Osteoblast (primary cell): ENCODE data around the gene ARHGEF1. TPM values are rescaled to one million over a fixed set of nuclear protein-coding genes. Genes with fewer than 3 reads are reported as not detected.
A peak's percentile ranks its signal among the peaks of the same experiment; 100 is the strongest.

Experiments used
- DNase-seq: peaks from one replicate; pipeline ENCODE4 v3.0.0; 2011; ENCODE audit warnings: low spot score, mixed read lengths; ENCODE audit not compliant: insufficient read length; ENCODE audit errors: missing footprints
- H2AFZ ChIP-seq: 2 replicates; pipeline ENCODE4 v1.6.0; 2011; ENCODE audit warnings: mild to moderate bottlenecking, low read length
- H3K27ac ChIP-seq: 2 replicates; pipeline ENCODE4 v1.5.1; 2011; ENCODE audit warnings: mild to moderate bottlenecking, low read depth, low read length, moderate library complexity
- H3K27me3 ChIP-seq: 2 replicates; pipeline ENCODE4 v1.6.0; 2012; ENCODE audit warnings: mild to moderate bottlenecking, control low read depth, inconsistent platforms, low read length, moderate library complexity; ENCODE audit not compliant: insufficient read depth
- H3K36me3 ChIP-seq: 2 replicates; pipeline ENCODE4 v1.5.1; 2011; ENCODE audit warnings: mild to moderate bottlenecking, low read length, control low read depth, moderate library complexity; ENCODE audit not compliant: insufficient read depth
- H3K4me1 ChIP-seq: 2 replicates; pipeline ENCODE4 v1.5.1; 2011; ENCODE audit warnings: mild to moderate bottlenecking, low read length, control low read depth, moderate library complexity; ENCODE audit not compliant: insufficient read depth
- H3K4me2 ChIP-seq: 2 replicates; pipeline ENCODE4 v1.6.0; 2011; ENCODE audit warnings: mild to moderate bottlenecking, low read length; ENCODE audit not compliant: insufficient read depth
- H3K4me3 ChIP-seq: fragments of 200-600 bp; sonication (generic); 3 replicates; pipeline ENCODE4 v1.5.1; 2012; ENCODE audit warnings: mild to moderate bottlenecking, low read length, inconsistent platforms; ENCODE audit not compliant: insufficient read depth
- H3K79me2 ChIP-seq: 2 replicates; pipeline ENCODE4 v1.6.0; 2012; ENCODE audit warnings: mild to moderate bottlenecking, low read length, control low read depth, inconsistent platforms; ENCODE audit not compliant: insufficient read depth
- H3K9me3 ChIP-seq: 2 replicates; pipeline ENCODE4 v1.5.1; 2011; ENCODE audit warnings: low read depth, low read length, control low read depth
- H4K20me1 ChIP-seq: 2 replicates; pipeline ENCODE4 v1.6.0; 2012; ENCODE audit warnings: mild to moderate bottlenecking, low read length, control low read depth; ENCODE audit not compliant: insufficient read depth
- total RNA-seq: library from RNA; depleted of rRNA; stranded (reverse); fragments of >200 nt; gene quantifications from 2 replicates; pipeline ENCODE4 v1.2.3, GENCODE V29; 2012
- TF ChIP-seq, protein P1 (sequence below): IDR thresholded peaks from 2 replicates; pipeline ENCODE4 v1.5.1; 2011; ENCODE audit warnings: mild to moderate bottlenecking, low read depth, low read length, moderate library complexity; ENCODE audit errors: extremely low read depth

Gene ARHGEF1
- total RNA-seq, 1 donor, result 31.8 TPM

DNA sequence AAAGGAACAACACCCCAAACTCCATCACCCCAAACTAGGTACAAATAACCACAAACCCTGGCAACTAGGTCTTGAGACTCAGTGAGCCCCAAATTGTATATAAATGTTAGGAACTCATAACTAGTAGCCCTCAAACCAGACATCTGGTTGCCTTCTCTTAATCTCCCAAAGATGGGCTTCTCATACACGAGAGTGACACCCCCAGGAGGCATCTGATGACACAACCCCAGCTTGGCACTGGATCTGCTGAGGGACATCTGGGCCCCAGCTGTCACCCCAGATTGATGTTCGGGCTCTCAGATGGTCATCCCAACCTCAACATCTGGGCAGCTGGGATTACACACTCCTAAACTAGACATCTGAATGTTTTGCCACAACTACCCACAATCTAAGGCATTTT is 61.4 kb downstream of the ARHGEF1 start:
- Histone ChIP-seq H2AFZ (no peak overlapping the region), H3K36me3 (no peaks in the 10 kb centered on the region), H3K4me3 (no peak overlapping the region), H4K20me1 (no peaks in the 10 kb centered on the region), H3K9me3 (no peaks in the 10 kb centered on the region), H3K27me3 (no peaks in the 10 kb centered on the region), H3K79me2 (no peaks in the 10 kb centered on the region), H3K27ac (no peak overlapping the region), H3K4me1 (no peaks in the 10 kb centered on the region), H3K4me2 (no peak overlapping the region)
- TF ChIP-seq, protein P1, sequence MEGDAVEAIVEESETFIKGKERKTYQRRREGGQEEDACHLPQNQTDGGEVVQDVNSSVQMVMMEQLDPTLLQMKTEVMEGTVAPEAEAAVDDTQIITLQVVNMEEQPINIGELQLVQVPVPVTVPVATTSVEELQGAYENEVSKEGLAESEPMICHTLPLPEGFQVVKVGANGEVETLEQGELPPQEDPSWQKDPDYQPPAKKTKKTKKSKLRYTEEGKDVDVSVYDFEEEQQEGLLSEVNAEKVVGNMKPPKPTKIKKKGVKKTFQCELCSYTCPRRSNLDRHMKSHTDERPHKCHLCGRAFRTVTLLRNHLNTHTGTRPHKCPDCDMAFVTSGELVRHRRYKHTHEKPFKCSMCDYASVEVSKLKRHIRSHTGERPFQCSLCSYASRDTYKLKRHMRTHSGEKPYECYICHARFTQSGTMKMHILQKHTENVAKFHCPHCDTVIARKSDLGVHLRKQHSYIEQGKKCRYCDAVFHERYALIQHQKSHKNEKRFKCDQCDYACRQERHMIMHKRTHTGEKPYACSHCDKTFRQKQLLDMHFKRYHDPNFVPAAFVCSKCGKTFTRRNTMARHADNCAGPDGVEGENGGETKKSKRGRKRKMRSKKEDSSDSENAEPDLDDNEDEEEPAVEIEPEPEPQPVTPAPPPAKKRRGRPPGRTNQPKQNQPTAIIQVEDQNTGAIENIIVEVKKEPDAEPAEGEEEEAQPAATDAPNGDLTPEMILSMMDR, result no peak
- DNase-seq, result no peak

DNA sequence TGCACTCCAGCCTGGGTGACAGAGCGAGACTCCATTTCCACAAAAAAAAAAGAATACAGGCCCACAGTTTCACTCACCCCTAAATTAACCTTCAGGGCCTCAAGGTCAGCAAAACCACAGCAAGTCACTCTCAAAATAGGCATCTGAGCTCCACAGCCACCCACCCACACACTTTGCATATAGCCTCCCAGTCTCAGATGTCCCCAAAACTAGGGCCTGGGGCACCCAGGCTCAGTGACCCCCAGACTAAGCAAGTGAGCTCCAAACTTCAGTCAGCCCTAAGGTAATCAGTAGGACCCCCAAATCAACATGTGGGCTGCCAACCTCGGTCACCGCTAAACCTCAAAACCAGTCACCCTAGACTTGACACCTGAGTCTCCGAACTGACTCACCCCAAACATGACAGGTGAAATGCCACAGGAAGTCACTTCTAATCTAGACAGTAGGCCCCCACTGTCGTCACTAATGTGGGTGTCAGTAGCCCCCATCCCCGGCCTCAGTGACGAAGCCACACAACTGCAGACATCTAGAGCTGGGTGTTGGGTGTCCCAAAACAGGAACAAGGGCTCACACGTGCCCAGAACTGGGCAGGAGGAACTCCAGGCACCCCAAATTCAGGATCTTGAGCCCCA is 62.3 kb downstream of the ARHGEF1 start:
- Histone ChIP-seq H3K9me3 (no peaks in the 10 kb centered on the region), H3K4me1 (no peaks in the 10 kb centered on the region), H3K4me2 (no peak overlapping the region), H3K27ac (no peak overlapping the region), H3K27me3 (no peaks in the 10 kb centered on the region), H3K79me2 (no peaks in the 10 kb centered on the region), H3K4me3 (no peak overlapping the region), H4K20me1 (no peaks in the 10 kb centered on the region), H3K36me3 (no peaks in the 10 kb centered on the region), H2AFZ (no peak overlapping the region)
- TF ChIP-seq, protein P1, result no peak
- no peak for DNase-seq

GRCh38 chr19:41947091-41947490 is 64.1 kb downstream of the ARHGEF1 start:
- Histone ChIP-seq H3K9me3 (no peaks in the 10 kb centered on the region), H3K4me2 (no peak overlapping the region), H3K79me2 (no peaks in the 10 kb centered on the region), H2AFZ (no peak overlapping the region), H4K20me1 (no peaks in the 10 kb centered on the region), H3K4me1 (no peaks in the 10 kb centered on the region), H3K36me3 (no peaks in the 10 kb centered on the region), H3K27me3 (no peaks in the 10 kb centered on the region), H3K27ac (no peak overlapping the region), H3K4me3 (no peak overlapping the region)
- no peak for DNase-seq
- TF ChIP-seq, protein P1, result no peak

- H3K4me2 ChIP-seq, result peak overlapping the region; percentile 66
These were observed 68.7 kb downstream of the ARHGEF1 start for GRCh38 chr19:41951686-41952172.

More at GRCh38 chr19:41951686-41952172, 68.7 kb downstream of the ARHGEF1 start:
- Histone ChIP-seq H3K4me1 (no peaks in the 10 kb centered on the region), H3K27me3 (no peaks in the 10 kb centered on the region), H4K20me1 (peaks cover under 1% of the 10 kb centered on the region), H3K4me3 (no peak overlapping the region), H3K36me3 (peaks cover 13% of the 10 kb centered on the region), H3K79me2 (no peaks in the 10 kb centered on the region), H2AFZ (peak overlapping the region; percentile 53), H3K9me3 (no peaks in the 10 kb centered on the region), H3K27ac (no peak overlapping the region)
- peak; percentile 96 for DNase-seq
- TF ChIP-seq, protein P1, result peak; percentile 95
